Suprapubic skin (tissue), 3 donors: ENCODE results near the gene HRG.

ENCODE experiments used
- POLR2AphosphoS5 ChIP-seq, 3 donors: sonication (generic); formaldehyde crosslinking; IDR thresholded peaks; one replicate each; pipeline ENCODE4 v1.6.1; 2017; ENCODE audit warnings: antibody characterized with exemption in 3 of 3
- TF ChIP-seq, protein P1 (sequence below), 2 donors: fragments of 200-600 bp in 1 of 2; fragments of 450-650 bp in 1 of 2; sonication (generic) in 1 of 2; IDR thresholded peaks; one replicate each; pipeline ENCODE4 v1.5.1; 2016 to 2019; ENCODE audit warnings: antibody characterized with exemption in 2 of 2, mild to moderate bottlenecking in 1 of 2, moderate library complexity in 1 of 2

DNA sequence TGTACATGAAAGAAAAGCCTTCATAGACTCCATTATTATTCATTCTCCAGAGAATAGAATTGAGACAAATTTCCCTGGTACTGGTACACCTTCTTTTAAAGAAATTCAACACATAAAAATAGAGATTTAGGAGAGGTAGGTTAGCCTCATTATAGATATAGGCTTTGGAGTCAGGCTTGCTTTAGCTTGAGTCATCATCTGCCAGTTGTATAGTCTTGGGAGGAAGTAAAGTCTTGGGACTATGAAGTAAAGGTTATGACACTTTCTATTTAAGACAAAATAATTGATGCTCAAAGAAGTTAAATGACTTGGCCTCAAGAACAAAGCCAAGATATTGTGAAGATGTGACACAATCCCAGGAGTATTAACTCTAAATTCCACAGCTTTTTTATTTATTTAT is 4.3 kb downstream of the HRG start:
- TF ChIP-seq POLR2AphosphoS5 (IDR thresholded peaks at IDR 0.05) = no peak
- TF ChIP-seq, protein P1, sequence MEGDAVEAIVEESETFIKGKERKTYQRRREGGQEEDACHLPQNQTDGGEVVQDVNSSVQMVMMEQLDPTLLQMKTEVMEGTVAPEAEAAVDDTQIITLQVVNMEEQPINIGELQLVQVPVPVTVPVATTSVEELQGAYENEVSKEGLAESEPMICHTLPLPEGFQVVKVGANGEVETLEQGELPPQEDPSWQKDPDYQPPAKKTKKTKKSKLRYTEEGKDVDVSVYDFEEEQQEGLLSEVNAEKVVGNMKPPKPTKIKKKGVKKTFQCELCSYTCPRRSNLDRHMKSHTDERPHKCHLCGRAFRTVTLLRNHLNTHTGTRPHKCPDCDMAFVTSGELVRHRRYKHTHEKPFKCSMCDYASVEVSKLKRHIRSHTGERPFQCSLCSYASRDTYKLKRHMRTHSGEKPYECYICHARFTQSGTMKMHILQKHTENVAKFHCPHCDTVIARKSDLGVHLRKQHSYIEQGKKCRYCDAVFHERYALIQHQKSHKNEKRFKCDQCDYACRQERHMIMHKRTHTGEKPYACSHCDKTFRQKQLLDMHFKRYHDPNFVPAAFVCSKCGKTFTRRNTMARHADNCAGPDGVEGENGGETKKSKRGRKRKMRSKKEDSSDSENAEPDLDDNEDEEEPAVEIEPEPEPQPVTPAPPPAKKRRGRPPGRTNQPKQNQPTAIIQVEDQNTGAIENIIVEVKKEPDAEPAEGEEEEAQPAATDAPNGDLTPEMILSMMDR (IDR thresholded peaks at IDR 0.05) = no peak
